SK-N-SH (cell line): ENCODE results near the gene POLR1E. TPM values are rescaled to one million over a fixed set of nuclear protein-coding genes. Genes with fewer than 3 reads are reported as not detected.

ENCODE experiments used
- CTCF ChIA-PET: fragments of 300-600, 350-600 bp; formaldehyde crosslinking; extraction: SDS; loops from one replicate; lab custom pipeline; 2021; lab: Yijun Ruan, JAX
- POLR2A ChIA-PET: fragments of 350-600 bp; sonication (Branson Sonifier 250); formaldehyde crosslinking; extraction: SDS; loops from one replicate; lab custom pipeline; 2020; ENCODE audit warnings: antibody characterized with exemption, inconsistent platforms; lab: Yijun Ruan, JAX
- DNase-seq: peaks from one replicate; pipeline ENCODE4 v3.0.0; 2012
- H2AFZ ChIP-seq: fragments of 200-600 bp; sonication (generic); 2 replicates; pipeline ENCODE4 v1.8.1; 2016; ENCODE audit warnings: antibody characterized with exemption, mild to moderate bottlenecking, low read depth
- H3F3A ChIP-seq: fragments of 200-600 bp; sonication (generic); replicated peaks from 2 replicates; pipeline ENCODE3; 2016; ENCODE audit warnings: antibody characterized with exemption, mild to moderate bottlenecking; ENCODE audit not compliant: insufficient read depth
- H3K27ac ChIP-seq, 2 experiments: fragments of 200-500 bp in 1 of 2; fragments of 200-600 bp in 1 of 2; sonication (Bioruptor generic) in 1 of 2; sonication (generic), shearing (Covaris generic) in 1 of 2; 2 replicates each; pipeline versions ENCODE4 v1.5.1 to v1.6.1; 2014 to 2016; ENCODE audit warnings: low read depth in 2 of 2, inconsistent platforms in 1 of 2, low read length in 1 of 2, mild to moderate bottlenecking in 1 of 2, mixed read lengths in 1 of 2
- H3K27me3 ChIP-seq: fragments of 200-600 bp; sonication (generic), shearing (Covaris generic); 2 replicates; pipeline ENCODE4 v1.6.1; 2016; ENCODE audit warnings: mixed run types; ENCODE audit not compliant: insufficient read depth
- H3K36me3 ChIP-seq, 2 experiments: fragments of 200-500 bp in 1 of 2; fragments of 200-600 bp in 1 of 2; sonication (Bioruptor generic) in 1 of 2; sonication (generic) in 1 of 2; replicated peaks in 1 of 2; 2 replicates each; pipeline versions ENCODE3 to v1.5.1; 2014 to 2016; ENCODE audit warnings: low read length in 1 of 2, mild to moderate bottlenecking in 1 of 2; ENCODE audit not compliant: insufficient read depth in 2 of 2, control insufficient read depth in 1 of 2
- H3K4me1 ChIP-seq, 2 experiments: fragments of 200-500 bp in 1 of 2; fragments of 200-600 bp in 1 of 2; sonication (Bioruptor generic) in 1 of 2; sonication (generic), shearing (Covaris generic) in 1 of 2; 2 replicates each; pipeline versions ENCODE4 v1.5.1 to v1.6.1; 2014 to 2016; ENCODE audit warnings: low read depth in 1 of 2, low read length in 1 of 2, mixed run types in 1 of 2; ENCODE audit not compliant: insufficient read depth in 2 of 2, control insufficient read depth in 1 of 2
- H3K4me2 ChIP-seq: fragments of 200-600 bp; sonication (generic), shearing (Covaris generic); 2 replicates; pipeline ENCODE4 v1.6.1; 2017; ENCODE audit warnings: mixed run types
- H3K4me3 ChIP-seq, 2 experiments: fragments of 200-500 bp in 1 of 2; fragments of 200-600 bp in 1 of 2; sonication (Bioruptor generic) in 1 of 2; sonication (generic), shearing (Covaris generic) in 1 of 2; 2 replicates each; pipeline versions ENCODE4 v1.5.1 to v1.8.1; 2014 to 2016; ENCODE audit warnings: low read depth in 2 of 2, inconsistent platforms in 1 of 2, low read length in 1 of 2, mild to moderate bottlenecking in 1 of 2, mixed read lengths in 1 of 2, moderate library complexity in 1 of 2
- H3K79me2 ChIP-seq: fragments of 200-600 bp; sonication (generic); 2 replicates; pipeline ENCODE4 v1.8.1; 2017; ENCODE audit warnings: mild to moderate bottlenecking; ENCODE audit not compliant: insufficient read depth
- H3K9ac ChIP-seq: fragments of 200-600 bp; sonication (generic); 2 replicates; pipeline ENCODE4 v1.6.1; 2017; ENCODE audit warnings: mixed run types
- H3K9me2 ChIP-seq: fragments of 200-600 bp; sonication (generic); 2 replicates; pipeline ENCODE4 v1.6.1; 2017; ENCODE audit warnings: mixed run types
- H3K9me3 ChIP-seq: fragments of 200-600 bp; sonication (generic); 2 replicates; pipeline ENCODE4 v1.6.1; 2017; ENCODE audit warnings: mixed run types, mild to moderate bottlenecking, moderate library complexity
- H4K20me1 ChIP-seq: fragments of 200-600 bp; sonication (generic); 2 replicates; pipeline ENCODE4 v1.6.1; 2017; ENCODE audit warnings: mild to moderate bottlenecking, mixed run types; ENCODE audit not compliant: insufficient read depth
- EP300 ChIP-seq, 2 experiments: IDR thresholded peaks; 2 replicates each; pipeline versions ENCODE4 v1.4.0 to v1.6.1; 2012; ENCODE audit warnings: borderline replicate concordance in 1 of 2, low read depth in 1 of 2, low read length in 1 of 2
- EZH2phosphoT487 ChIP-seq: fragments of 200-600 bp; sonication (generic); IDR thresholded peaks from 2 replicates; pipeline ENCODE4 v1.6.1; 2017; ENCODE audit warnings: low read depth, mixed run types, mild to moderate bottlenecking, antibody characterized with exemption, moderate library complexity, borderline replicate concordance
- FOSL2 ChIP-seq: IDR thresholded peaks from 2 replicates; pipeline ENCODE4 v1.4.0; 2012; ENCODE audit warnings: low read depth, mild to moderate bottlenecking, moderate library complexity, borderline replicate concordance
- GABPA ChIP-seq: IDR thresholded peaks from 2 replicates; pipeline ENCODE4 v1.4.0; 2012; ENCODE audit warnings: low read depth, mild to moderate bottlenecking
- JUND ChIP-seq: IDR thresholded peaks from 2 replicates; pipeline ENCODE4 v1.4.0; 2012
- MEF2A ChIP-seq: IDR thresholded peaks from 2 replicates; pipeline ENCODE4 v1.4.0; 2012; ENCODE audit warnings: low read depth, borderline replicate concordance
- NRF1 ChIP-seq: IDR thresholded peaks from 2 replicates; pipeline ENCODE4 v1.6.1; 2012; ENCODE audit warnings: low read depth, mild to moderate bottlenecking, low read length
- RAD21 ChIP-seq: IDR thresholded peaks from 2 replicates; pipeline ENCODE4 v1.6.1; 2012; ENCODE audit warnings: mild to moderate bottlenecking, low read length
- RFX5 ChIP-seq: IDR thresholded peaks from 2 replicates; pipeline ENCODE4 v1.6.1; 2012; ENCODE audit warnings: mild to moderate bottlenecking, improper control_type of control experiment, low read length
- RXRA ChIP-seq: IDR thresholded peaks from 2 replicates; pipeline ENCODE4 v1.4.0; 2012; ENCODE audit warnings: low read depth, mild to moderate bottlenecking, borderline replicate concordance
- TAF1 ChIP-seq: IDR thresholded peaks from 2 replicates; pipeline ENCODE4 v1.6.1; 2012; ENCODE audit warnings: low read depth, mild to moderate bottlenecking, low read length, moderate library complexity, borderline replicate concordance
- ZBTB33 ChIP-seq: IDR thresholded peaks from 2 replicates; pipeline ENCODE4 v1.4.0; 2012; ENCODE audit warnings: low read depth, borderline replicate concordance
- WGBS: methylation state at CpG from one replicate; pipeline ENCODE4 v1.1.6; 2017; ENCODE audit warnings: low lambda C conversion rate; 5-methylcytosine and 5-hydroxymethylcytosine counted together
- polyA plus RNA-seq, 3 experiments: library from polyadenylated mRNA; depleted of rRNA; stranded (reverse); fragments of >200 nt; gene quantifications; 2 replicates each; pipeline ENCODE4 v1.2.3, GENCODE V29; 2012
- TF ChIP-seq, protein P1 (sequence below): IDR thresholded peaks from 2 replicates; pipeline ENCODE4 v1.4.0; 2012; ENCODE audit warnings: low read depth
- TF ChIP-seq, protein P2 (sequence below): fragments of 200-600 bp; sonication (generic); IDR thresholded peaks from 2 replicates; pipeline ENCODE4 v1.6.1; 2017; ENCODE audit warnings: antibody characterized with exemption, mild to moderate bottlenecking, moderate library complexity
- TF ChIP-seq, protein P3 (sequence below): IDR thresholded peaks from 2 replicates; pipeline ENCODE4; 2012
- TF ChIP-seq, protein P4 (sequence below): fragments of 150-350 bp; IDR thresholded peaks from 2 replicates; pipeline ENCODE4 v1.6.1; 2016; ENCODE audit warnings: mild to moderate bottlenecking, low read depth, low read length

Gene POLR1E
- polyA plus RNA-seq, 1 of the 3 experiments (the other 2 are of a cell fraction): 38.8 TPM

DNA sequence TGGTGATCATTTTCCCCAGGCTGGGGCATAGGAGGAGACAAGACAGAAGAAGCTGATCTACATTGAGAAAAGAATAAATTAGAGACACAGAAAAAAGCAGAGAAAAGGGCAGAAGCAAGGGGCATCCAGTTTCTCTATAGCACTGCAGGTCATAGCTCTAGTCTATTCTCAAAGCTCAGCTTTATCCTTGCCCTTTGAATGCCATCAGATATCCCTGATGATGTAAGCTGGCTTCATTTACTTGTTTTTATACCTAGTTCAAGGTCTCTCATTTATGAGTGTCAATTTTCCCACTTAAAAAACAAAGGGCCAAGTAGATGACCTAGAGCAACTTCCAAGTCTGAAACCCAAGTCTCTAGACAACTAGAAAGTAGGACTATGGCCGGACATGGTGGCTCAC, 57.7 kb downstream of the POLR1E start:
- no peak overlapping the region for H2AFZ ChIP-seq
- H3K79me2 ChIP-seq: no peaks in the 10 kb centered on the region
- no peaks in the 10 kb centered on the region for H3F3A ChIP-seq
- H3K27me3 ChIP-seq: no peaks in the 10 kb centered on the region
- H3K9me3 ChIP-seq: no peaks in the 10 kb centered on the region
- no peaks in the 10 kb centered on the region for H3K9me2 ChIP-seq
- WGBS: 85% methylated on average over 1 of the region's 1 CpG
- TF ChIP-seq, protein P1, sequence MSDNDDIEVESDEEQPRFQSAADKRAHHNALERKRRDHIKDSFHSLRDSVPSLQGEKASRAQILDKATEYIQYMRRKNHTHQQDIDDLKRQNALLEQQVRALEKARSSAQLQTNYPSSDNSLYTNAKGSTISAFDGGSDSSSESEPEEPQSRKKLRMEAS: no peak
- TF ChIP-seq, protein P2, sequence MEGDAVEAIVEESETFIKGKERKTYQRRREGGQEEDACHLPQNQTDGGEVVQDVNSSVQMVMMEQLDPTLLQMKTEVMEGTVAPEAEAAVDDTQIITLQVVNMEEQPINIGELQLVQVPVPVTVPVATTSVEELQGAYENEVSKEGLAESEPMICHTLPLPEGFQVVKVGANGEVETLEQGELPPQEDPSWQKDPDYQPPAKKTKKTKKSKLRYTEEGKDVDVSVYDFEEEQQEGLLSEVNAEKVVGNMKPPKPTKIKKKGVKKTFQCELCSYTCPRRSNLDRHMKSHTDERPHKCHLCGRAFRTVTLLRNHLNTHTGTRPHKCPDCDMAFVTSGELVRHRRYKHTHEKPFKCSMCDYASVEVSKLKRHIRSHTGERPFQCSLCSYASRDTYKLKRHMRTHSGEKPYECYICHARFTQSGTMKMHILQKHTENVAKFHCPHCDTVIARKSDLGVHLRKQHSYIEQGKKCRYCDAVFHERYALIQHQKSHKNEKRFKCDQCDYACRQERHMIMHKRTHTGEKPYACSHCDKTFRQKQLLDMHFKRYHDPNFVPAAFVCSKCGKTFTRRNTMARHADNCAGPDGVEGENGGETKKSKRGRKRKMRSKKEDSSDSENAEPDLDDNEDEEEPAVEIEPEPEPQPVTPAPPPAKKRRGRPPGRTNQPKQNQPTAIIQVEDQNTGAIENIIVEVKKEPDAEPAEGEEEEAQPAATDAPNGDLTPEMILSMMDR: no peak
- no peak for TF ChIP-seq JUND
- no peak for TF ChIP-seq FOSL2
- no peak for TF ChIP-seq EZH2phosphoT487
- TF ChIP-seq RFX5: no peak
- TF ChIP-seq GABPA: no peak
- TF ChIP-seq, protein P3, sequence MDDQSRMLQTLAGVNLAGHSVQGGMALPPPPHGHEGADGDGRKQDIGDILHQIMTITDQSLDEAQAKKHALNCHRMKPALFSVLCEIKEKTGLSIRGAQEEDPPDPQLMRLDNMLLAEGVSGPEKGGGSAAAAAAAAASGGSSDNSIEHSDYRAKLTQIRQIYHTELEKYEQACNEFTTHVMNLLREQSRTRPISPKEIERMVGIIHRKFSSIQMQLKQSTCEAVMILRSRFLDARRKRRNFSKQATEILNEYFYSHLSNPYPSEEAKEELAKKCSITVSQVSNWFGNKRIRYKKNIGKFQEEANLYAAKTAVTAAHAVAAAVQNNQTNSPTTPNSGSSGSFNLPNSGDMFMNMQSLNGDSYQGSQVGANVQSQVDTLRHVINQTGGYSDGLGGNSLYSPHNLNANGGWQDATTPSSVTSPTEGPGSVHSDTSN: no peak
- no peak for TF ChIP-seq RXRA
- TF ChIP-seq RAD21: no peak
- TF ChIP-seq TAF1: no peak
- TF ChIP-seq MEF2A: no peak
- TF ChIP-seq ZBTB33: no peak
- TF ChIP-seq NRF1: no peak
- TF ChIP-seq, protein P4, sequence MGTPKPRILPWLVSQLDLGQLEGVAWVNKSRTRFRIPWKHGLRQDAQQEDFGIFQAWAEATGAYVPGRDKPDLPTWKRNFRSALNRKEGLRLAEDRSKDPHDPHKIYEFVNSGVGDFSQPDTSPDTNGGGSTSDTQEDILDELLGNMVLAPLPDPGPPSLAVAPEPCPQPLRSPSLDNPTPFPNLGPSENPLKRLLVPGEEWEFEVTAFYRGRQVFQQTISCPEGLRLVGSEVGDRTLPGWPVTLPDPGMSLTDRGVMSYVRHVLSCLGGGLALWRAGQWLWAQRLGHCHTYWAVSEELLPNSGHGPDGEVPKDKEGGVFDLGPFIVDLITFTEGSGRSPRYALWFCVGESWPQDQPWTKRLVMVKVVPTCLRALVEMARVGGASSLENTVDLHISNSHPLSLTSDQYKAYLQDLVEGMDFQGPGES: no peak
- TF ChIP-seq EP300 (IDR thresholded peaks at IDR 0.05; ENCODE audit: borderline replicate concordance in 1 of 2, low read depth in 1 of 2, low read length in 1 of 2): no peak
- CTCF ChIA-PET: no interaction called here
- no peak overlapping the region for H3K27ac ChIP-seq
- H3K9ac ChIP-seq: no peak overlapping the region
- no peak overlapping the region for H3K4me2 ChIP-seq
- H3K36me3 ChIP-seq: peaks cover 3 to 6% of the 10 kb centered on the region in 2 experiments
- POLR2A ChIA-PET: no interaction called here
- DNase-seq: no peak
- no peaks in the 10 kb centered on the region for H4K20me1 ChIP-seq
- H3K4me1 ChIP-seq: no peaks in the 10 kb centered on the region
- no peak overlapping the region for H3K4me3 ChIP-seq
